HG03039 (cell line): ENCODE measurements around the gene MPP3.

Experiments used
- ATAC-seq: cut with Tn5 transposase; IDR thresholded peaks from one replicate; pipeline ENCODE4 v1.9.1; 2021; ENCODE audit warnings: mild to moderate bottlenecking, moderate library complexity; ENCODE audit not compliant: unreplicated experiment

Gene MPP3

GRCh38 chr17:43832168-43832975, 574 bp downstream of the MPP3 start:
- ATAC-seq: no peak

- no peak for ATAC-seq
These were observed 1.3 kb downstream of the MPP3 start for GRCh38 chr17:43831633-43832032.

- ATAC-seq: no peak
These were observed 2.3 kb downstream of the MPP3 start for GRCh38 chr17:43830510-43831140.

GRCh38 chr17:43829738-43830137, 3.2 kb downstream of the MPP3 start:
- no peak for ATAC-seq

- no peak for ATAC-seq
These were observed 5.3 kb downstream of the MPP3 start for GRCh38 chr17:43827596-43827995.

- no peak for ATAC-seq
These were observed 6.7 kb downstream of the MPP3 start for GRCh38 chr17:43826206-43826605.

GRCh38 chr17:43825567-43825966, 7.4 kb downstream of the MPP3 start:
- no peak for ATAC-seq

- ATAC-seq: no peak
These were observed 9.4 kb downstream of the MPP3 start for GRCh38 chr17:43823350-43824084.

GRCh38 chr17:43822570-43823190, 10.3 kb downstream of the MPP3 start:
- no peak for ATAC-seq

GRCh38 chr17:43820759-43821158, 12.2 kb downstream of the MPP3 start:
- ATAC-seq: no peak

GRCh38 chr17:43818966-43819365, 14.0 kb downstream of the MPP3 start:
- no peak for ATAC-seq

- ATAC-seq: no peak
These were observed 15.1 kb downstream of the MPP3 start for GRCh38 chr17:43817826-43818225.

GRCh38 chr17:43816336-43817320, 16.3 kb downstream of the MPP3 start:
- no peak for ATAC-seq

- ATAC-seq: no peak
These were observed 18.2 kb downstream of the MPP3 start for GRCh38 chr17:43814714-43815113.

- ATAC-seq: no peak
These were observed 18.9 kb downstream of the MPP3 start for GRCh38 chr17:43814026-43814425.

GRCh38 chr17:43813386-43813785, 19.6 kb downstream of the MPP3 start:
- no peak for ATAC-seq

- ATAC-seq: no peak
These were observed 20.3 kb downstream of the MPP3 start for GRCh38 chr17:43812396-43813265.

GRCh38 chr17:43810823-43811222, 22.1 kb downstream of the MPP3 start:
- ATAC-seq: no peak

- ATAC-seq: no peak
These were observed 22.7 kb downstream of the MPP3 start for GRCh38 chr17:43810226-43810715.
